Brain microvascular endothelial cell (primary cell): ENCODE measurements around the gene SLC26A9.
"Not testable (repeated sequence)": the region's sequence is repeated elsewhere in the genome, so short reads cannot be mapped to it uniquely, and the experiment has no call there.

ENCODE experiments used
- DNase-seq: peaks from one replicate; pipeline ENCODE4 v3.0.0-alpha.2; 2020
- H3K27ac ChIP-seq: fragments of 250-450 bp; sonication (Bioruptor Pico); 2 replicates; pipeline ENCODE4 v1.5.1; 2020; ENCODE audit warnings: mild to moderate bottlenecking, moderate library complexity
- H3K27me3 ChIP-seq: fragments of 250-450 bp; sonication (Bioruptor Pico); replicated peaks from 2 replicates; pipeline ENCODE4 v1.5.1; 2020; ENCODE audit warnings: mild to moderate bottlenecking
- H3K36me3 ChIP-seq: fragments of 250-450 bp; sonication (Bioruptor Pico); replicated peaks from 2 replicates; pipeline ENCODE4 v1.5.1; 2020; ENCODE audit warnings: mild to moderate bottlenecking
- H3K4me3 ChIP-seq: 2 replicates; pipeline ENCODE4 v1.5.1; 2011; ENCODE audit warnings: low read depth, mild to moderate bottlenecking, control low read depth, low read length, moderate library complexity
- in situ Hi-C: cut with HindIII; loops from 2 replicates; pipeline ENCODE4 v1.10.0; 2017; ENCODE audit warnings: low sequenced_read_pairs, low pct_ligation_motif_present
- TF ChIP-seq, protein P1 (sequence below): IDR thresholded peaks from 2 replicates; pipeline ENCODE4 v1.5.1; 2011; ENCODE audit warnings: low read depth, mild to moderate bottlenecking, moderate library complexity, low read length, control low read depth, inconsistent platforms; ENCODE audit errors: missing control alignments

Gene SLC26A9

DNA sequence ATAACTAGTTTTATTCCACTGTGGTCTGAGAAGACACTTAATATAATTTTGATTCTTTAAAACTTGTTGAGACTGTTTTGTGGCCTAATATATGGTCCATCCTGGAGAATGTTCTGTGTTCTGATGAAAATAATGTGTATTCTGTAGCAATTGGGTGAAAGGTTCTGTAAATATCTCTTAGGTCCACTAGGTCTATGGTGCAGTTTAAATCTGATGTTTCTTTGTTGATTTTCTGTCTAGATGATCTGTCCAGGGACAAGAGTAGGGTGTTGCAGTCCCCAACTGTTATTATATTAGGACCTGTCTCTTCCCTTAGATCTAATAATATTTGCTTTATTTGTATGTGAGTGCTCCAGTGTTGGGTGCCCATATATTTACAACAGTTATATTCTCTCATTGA, 59.5 kb downstream of the SLC26A9 start:
- Histone ChIP-seq H3K4me3 (no peak overlapping the region), H3K27me3 (no peaks in the 10 kb centered on the region), H3K27ac (no peak overlapping the region), H3K36me3 (no peaks in the 10 kb centered on the region)
- TF ChIP-seq, protein P1, sequence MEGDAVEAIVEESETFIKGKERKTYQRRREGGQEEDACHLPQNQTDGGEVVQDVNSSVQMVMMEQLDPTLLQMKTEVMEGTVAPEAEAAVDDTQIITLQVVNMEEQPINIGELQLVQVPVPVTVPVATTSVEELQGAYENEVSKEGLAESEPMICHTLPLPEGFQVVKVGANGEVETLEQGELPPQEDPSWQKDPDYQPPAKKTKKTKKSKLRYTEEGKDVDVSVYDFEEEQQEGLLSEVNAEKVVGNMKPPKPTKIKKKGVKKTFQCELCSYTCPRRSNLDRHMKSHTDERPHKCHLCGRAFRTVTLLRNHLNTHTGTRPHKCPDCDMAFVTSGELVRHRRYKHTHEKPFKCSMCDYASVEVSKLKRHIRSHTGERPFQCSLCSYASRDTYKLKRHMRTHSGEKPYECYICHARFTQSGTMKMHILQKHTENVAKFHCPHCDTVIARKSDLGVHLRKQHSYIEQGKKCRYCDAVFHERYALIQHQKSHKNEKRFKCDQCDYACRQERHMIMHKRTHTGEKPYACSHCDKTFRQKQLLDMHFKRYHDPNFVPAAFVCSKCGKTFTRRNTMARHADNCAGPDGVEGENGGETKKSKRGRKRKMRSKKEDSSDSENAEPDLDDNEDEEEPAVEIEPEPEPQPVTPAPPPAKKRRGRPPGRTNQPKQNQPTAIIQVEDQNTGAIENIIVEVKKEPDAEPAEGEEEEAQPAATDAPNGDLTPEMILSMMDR: no peak
- DNase-seq: no peak
- in situ Hi-C loops: no loop called here

DNA sequence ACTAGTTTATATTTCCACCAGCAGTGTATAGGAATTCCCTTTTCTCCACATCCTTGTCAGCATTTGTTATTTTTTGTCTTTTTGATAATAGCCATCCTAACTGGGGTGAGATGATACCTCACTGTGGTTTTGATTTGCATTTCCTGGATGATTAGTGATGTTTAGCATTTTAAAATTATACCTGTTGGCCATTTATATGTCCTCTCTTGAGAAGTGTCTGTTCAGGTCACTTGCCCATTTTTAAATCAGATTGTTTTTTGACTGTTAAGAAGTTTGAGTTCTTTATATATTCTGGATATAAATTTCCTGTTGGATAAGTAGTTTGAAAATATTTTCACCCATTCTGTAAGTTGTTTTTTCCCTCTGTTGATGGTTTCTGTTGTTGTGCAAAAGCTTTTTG, 62.3 kb downstream of the SLC26A9 start:
- in situ Hi-C loops: no loop called here
- Histone ChIP-seq H3K36me3 (no peaks in the 10 kb centered on the region), H3K4me3 (no peak overlapping the region), H3K27ac (no peak overlapping the region), H3K27me3 (no peaks in the 10 kb centered on the region)
- no peak for DNase-seq
- TF ChIP-seq, protein P1: no peak

DNA sequence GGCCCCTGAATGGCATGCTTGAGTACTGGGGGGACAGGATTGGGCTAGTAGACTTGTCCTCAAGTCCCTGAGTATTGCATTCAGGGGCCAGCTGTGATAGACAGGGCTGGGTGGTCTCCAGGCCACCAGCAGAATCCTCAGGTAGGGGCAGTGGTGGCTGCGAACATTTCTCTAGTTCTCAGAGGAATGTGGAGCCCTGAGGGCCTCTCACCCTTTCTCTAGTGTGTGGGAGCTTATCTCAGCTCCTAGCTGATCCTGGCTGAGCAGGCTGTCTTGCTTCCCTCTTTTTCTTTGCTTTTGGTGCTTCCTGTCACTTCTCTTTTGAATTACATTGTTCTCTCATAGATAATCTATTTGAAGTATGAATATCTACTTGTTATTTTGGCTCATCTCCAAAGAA, 63.3 kb downstream of the SLC26A9 start:
- in situ Hi-C loops: no loop called here
- TF ChIP-seq, protein P1: no peak

DNA sequence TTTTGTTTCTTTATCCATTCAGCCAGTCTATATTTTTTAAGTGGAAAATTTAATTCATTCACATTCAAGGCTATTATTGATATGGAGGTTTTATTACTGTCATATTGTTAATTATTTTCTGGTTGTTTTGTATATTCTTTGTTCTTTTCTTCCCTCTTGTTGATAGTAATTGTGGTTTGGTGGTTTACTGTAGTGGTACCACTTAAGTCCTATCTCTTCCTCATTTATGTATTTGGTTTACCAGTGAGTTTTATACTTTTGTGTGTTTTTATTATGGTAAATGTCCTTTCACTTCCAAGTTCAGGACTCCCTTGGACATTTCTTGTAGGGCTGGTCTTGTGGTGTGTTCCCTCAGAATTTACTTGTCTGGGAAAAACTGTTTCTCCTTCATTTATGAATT, 65.2 kb downstream of the SLC26A9 start:
- Histone ChIP-seq H3K27me3 (peaks cover 1% of the 10 kb centered on the region), H3K36me3 (no peaks in the 10 kb centered on the region), H3K27ac (no peak overlapping the region), H3K4me3 (no peak overlapping the region)
- DNase-seq: no peak
- in situ Hi-C loops: no loop called here
- TF ChIP-seq, protein P1: no peak

More for the DNA sequence above, 63.3 kb downstream of the SLC26A9 start:
- Histone ChIP-seq H3K4me3 (no peak overlapping the region), H3K27ac (no peak overlapping the region), H3K27me3 (peaks cover 1% of the 10 kb centered on the region), H3K36me3 (no peaks in the 10 kb centered on the region)
- no peak for DNase-seq

DNA sequence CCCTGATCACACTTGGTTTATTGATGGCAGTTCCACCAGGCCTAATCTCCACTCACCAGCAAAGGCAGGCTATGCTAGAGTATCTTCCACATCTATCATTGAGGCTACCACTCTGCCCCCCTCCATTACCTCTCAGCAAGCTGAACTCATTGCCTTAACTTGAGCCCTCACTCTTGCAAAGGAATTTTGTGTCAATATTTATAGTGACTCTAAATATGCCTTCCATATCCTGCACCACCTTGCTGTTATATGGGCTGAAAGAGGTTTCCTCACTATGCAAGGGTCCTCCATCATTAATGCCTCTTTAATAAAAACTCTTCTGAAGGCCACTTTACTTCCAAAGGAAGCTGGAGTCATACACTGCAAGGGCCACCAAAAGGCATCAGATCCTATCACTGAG, 70.1 kb downstream of the SLC26A9 start:
- in situ Hi-C loops, H3K4me3 ChIP-seq: not testable (repeated sequence)

DNA sequence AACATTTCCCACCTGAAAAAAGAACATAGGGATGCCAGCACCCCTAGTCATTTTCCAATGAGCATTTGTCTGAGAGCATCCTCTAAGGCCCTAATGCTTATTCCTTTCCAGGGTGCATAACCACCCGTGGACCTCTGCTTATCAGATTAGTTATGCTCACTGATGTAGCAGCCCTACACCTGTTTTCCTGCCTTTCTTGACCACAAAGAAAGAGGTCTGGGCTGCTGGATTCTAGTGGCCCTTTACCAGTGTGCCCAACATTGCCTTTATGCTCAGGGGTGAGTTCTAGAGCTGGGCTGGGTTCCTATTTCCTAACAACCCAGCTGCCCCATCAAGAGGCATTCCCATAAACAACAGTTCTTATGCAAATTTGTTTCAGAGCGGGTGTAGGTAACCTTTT, 73.0 kb downstream of the SLC26A9 start:
- in situ Hi-C loops: no loop called here
- no peak for DNase-seq
- Histone ChIP-seq H3K27ac (no peak overlapping the region), H3K36me3 (no peaks in the 10 kb centered on the region), H3K27me3 (no peaks in the 10 kb centered on the region), H3K4me3 (no peak overlapping the region)
- TF ChIP-seq, protein P1: no peak

More for the DNA sequence above, 70.1 kb downstream of the SLC26A9 start:
- H3K36me3 ChIP-seq, H3K27me3 ChIP-seq, DNase-seq, H3K27ac ChIP-seq: not testable (repeated sequence)
